Transverse colon (tissue), 4 donors: ENCODE data around the gene PGLYRP2. TPM values are rescaled to one million over a fixed set of nuclear protein-coding genes. Genes with fewer than 3 reads are reported as not detected.

Source experiments
- DNase-seq: peaks from one replicate; pipeline ENCODE4 v3.0.0-alpha.2; 2019
- H3K27ac ChIP-seq, 4 donors: fragments of 200-600 bp; sonication (generic); 2 replicates each; pipeline ENCODE4 v1.5.1; 2016 to 2018; ENCODE audit warnings: inconsistent platforms in 4 of 4
- H3K27me3 ChIP-seq: fragments of 200-600 bp; sonication (generic); 2 replicates; pipeline ENCODE4 v1.5.1; 2017; ENCODE audit warnings: inconsistent platforms
- H3K36me3 ChIP-seq, 4 donors: fragments of 200-600 bp; sonication (generic); 2 replicates each; pipeline ENCODE4 v1.5.1; 2017 to 2019; ENCODE audit warnings: inconsistent platforms in 4 of 4
- H3K4me1 ChIP-seq, 4 donors: fragments of 200-600 bp; sonication (generic); 2 replicates each; pipeline ENCODE4 v1.5.1; 2017 to 2020; ENCODE audit warnings: inconsistent platforms in 4 of 4
- H3K4me3 ChIP-seq, 4 donors: fragments of 200-600 bp; sonication (generic); 1 replicate in 1 of 4; 2 replicates in 3 of 4; pipeline versions ENCODE4 v1.5.1 to v1.6.1; 2017 to 2019; ENCODE audit warnings: inconsistent platforms in 4 of 4
- H3K9me3 ChIP-seq, 2 donors: fragments of 200-600 bp; sonication (generic); 2 replicates each; pipeline ENCODE4 v1.5.1; 2017 to 2019; ENCODE audit warnings: inconsistent platforms in 2 of 2
- CTCF ChIP-seq, 5 experiments: fragments of 200-600 bp in 3 of 5; fragments of 450-650 bp in 2 of 5; sonication (generic) in 3 of 5; IDR thresholded peaks; 1 replicate in 2 of 5; 2 replicates in 3 of 5; pipeline ENCODE4 v1.5.1; 2016 to 2017; ENCODE audit warnings: antibody characterized with exemption in 5 of 5, inconsistent platforms in 3 of 5, mild to moderate bottlenecking in 2 of 5, moderate library complexity in 1 of 5
- EP300 ChIP-seq: sonication (generic); formaldehyde crosslinking; IDR thresholded peaks from one replicate; pipeline ENCODE4 v1.6.1; 2017; ENCODE audit warnings: antibody characterized with exemption, low read depth
- POLR2A ChIP-seq: fragments of 450-650 bp; IDR thresholded peaks from one replicate; pipeline ENCODE4 v1.6.1; 2016; ENCODE audit warnings: antibody characterized with exemption, mild to moderate bottlenecking, moderate library complexity
- POLR2AphosphoS5 ChIP-seq, 3 donors: sonication (generic); formaldehyde crosslinking; IDR thresholded peaks; one replicate each; pipeline ENCODE4 v1.6.1; 2016; ENCODE audit warnings: antibody characterized with exemption in 3 of 3
- WGBS, 2 donors: methylation state at CpG; one replicate each; pipeline ENCODE4 v1.1.5; 2018; ENCODE audit warnings: low coverage in 1 of 2; 5-methylcytosine and 5-hydroxymethylcytosine counted together
- in situ Hi-C, 4 donors: fragments of 200-750 bp; cut with MboI; loops; one replicate each; pipeline versions ENCODE4 v1.15.0 to v1.15.1; 2017; ENCODE audit warnings: low sequenced_read_pairs in 3 of 4, low pct_ligation_motif_present in 1 of 4, low pct_unique_long_range_greater_than_20kb in 1 of 4
- intact Hi-C: fragments of 100-400 bp; cut with DNase I; formaldehyde crosslinking; loops from one replicate; pipeline ENCODE4 v1.15.1; 2023; ENCODE audit warnings: low total_unique reads
- total RNA-seq, 4 donors: library from RNA; depleted of rRNA; stranded (reverse); fragments of >200 nt; gene quantifications; one replicate each; pipeline ENCODE4 v1.1.0, GENCODE V29; 2016

The PGLYRP2 gene
- total RNA-seq, 4 donors from 2014 or later = not detected

- no peaks in the 10 kb centered on the region for H3K36me3 ChIP-seq
- in situ Hi-C loops = loop anchor here in 1 of 4 donors (25.0 kb wide), 1 partner anchor 178 kb away; no protein-coding TSS in a partner anchor
- peaks cover 0 to 6% (median 0%) of the 10 kb centered on the region in 4 donors for H3K4me1 ChIP-seq
- H3K27me3 ChIP-seq = no peaks in the 10 kb centered on the region
- TF ChIP-seq POLR2AphosphoS5 (IDR thresholded peaks at IDR 0.05) (no peak), EP300 (no peak), CTCF (IDR thresholded peaks at IDR 0.05) (no peak), POLR2A (no peak)
- H3K4me3 ChIP-seq = no peak overlapping the region
- intact Hi-C loops = no loop called here
- H3K27ac ChIP-seq = no peak overlapping the region
- no peak for DNase-seq
- H3K9me3 ChIP-seq = no peaks in the 10 kb centered on the region
- WGBS, 2 donors = 90% methylated on average over 35 of the region's 38 CpGs; no CpG with 5 or more reads in 1 of the 2 donors
Observed at GRCh38 chr19:15439821-15440641, 39.3 kb downstream of the PGLYRP2 start.

- H3K36me3 ChIP-seq = no peaks in the 10 kb centered on the region
- intact Hi-C loops = no loop called here
- 67 to 85% methylated on average over 3 to 25 of the region's 25 CpGs for WGBS, 2 donors
- no peaks in the 10 kb centered on the region for H3K27me3 ChIP-seq
- peaks cover 0 to 6% (median 0%) of the 10 kb centered on the region in 4 donors for H3K4me1 ChIP-seq
- no peak overlapping the region for H3K4me3 ChIP-seq
- no peak for TF ChIP-seq EP300
- H3K9me3 ChIP-seq = no peaks in the 10 kb centered on the region
- no peak for DNase-seq
- no peak overlapping the region for H3K27ac ChIP-seq
- in situ Hi-C loops = loop anchor here in 1 of 4 donors (25.0 kb wide), 1 partner anchor 177 kb away; no protein-coding TSS in a partner anchor
Observed at GRCh38 chr19:15439078-15439799, 40.1 kb downstream of the PGLYRP2 start.

- TF ChIP-seq POLR2A = no peak
- TF ChIP-seq POLR2AphosphoS5 (IDR thresholded peaks at IDR 0.05) = no peak
- no peak for TF ChIP-seq CTCF (IDR thresholded peaks at IDR 0.05)
- TF ChIP-seq EP300 = no peak
- H3K36me3 ChIP-seq = no peaks in the 10 kb centered on the region
- no peaks in the 10 kb centered on the region for H3K27me3 ChIP-seq
- in situ Hi-C loops = loop anchor here in 1 of 4 donors (25.0 kb wide), 1 partner anchor 176 kb away; no protein-coding TSS in a partner anchor
- H3K27ac ChIP-seq = no peak overlapping the region
- no peaks in the 10 kb centered on the region for H3K9me3 ChIP-seq
- no peak for DNase-seq
- WGBS, 2 donors = 95% methylated on average over 21 of the region's 27 CpGs; no CpG with 5 or more reads in 1 of the 2 donors
- no peak overlapping the region for H3K4me3 ChIP-seq
- H3K4me1 ChIP-seq = peaks cover 0 to 8% (median under 1%) of the 10 kb centered on the region in 4 donors
- intact Hi-C loops = no loop called here
Observed at GRCh38 chr19:15438577-15438976, 40.7 kb downstream of the PGLYRP2 start.

GRCh38 chr19:15438124-15438496 is 41.2 kb downstream of the PGLYRP2 start:
- peaks cover 0 to 11% (median 5%) of the 10 kb centered on the region in 4 donors for H3K4me1 ChIP-seq
- no peaks in the 10 kb centered on the region for H3K27me3 ChIP-seq
- no peak overlapping the region for H3K4me3 ChIP-seq
- no peaks in the 10 kb centered on the region for H3K36me3 ChIP-seq
- TF ChIP-seq POLR2A (no peak), POLR2AphosphoS5 (IDR thresholded peaks at IDR 0.05) (no peak), CTCF (IDR thresholded peaks at IDR 0.05) (no peak), EP300 (no peak)
- H3K27ac ChIP-seq = no peak overlapping the region
- in situ Hi-C loops (loop anchor here in 1 of 4 donors (25.0 kb wide), 1 partner anchor 176 kb away; no protein-coding TSS in a partner anchor), intact Hi-C loops (no loop called here)
- H3K9me3 ChIP-seq = no peaks in the 10 kb centered on the region
- no peak for DNase-seq
- 85% methylated on average over 2 of the region's 2 CpGs; no CpG with 5 or more reads in 1 of the 2 donors for WGBS, 2 donors
